Stimulated activated CD4-positive, alpha-beta T cell treated with anti-CD3 and anti-CD28 coated beads, Interleukin-12 subunit alpha, Interleukin-12 subunit beta, amount 100 ng/mL, for 4 hours (primary cell): ENCODE measurements around the gene C12orf76.
"Not testable (repeated sequence)": the region's sequence is repeated elsewhere in the genome, so short reads cannot be mapped to it uniquely, and the experiment has no call there.

Source experiments
- DNase-seq: peaks from one replicate; pipeline ENCODE4 v3.0.0-alpha.2; 2020

The C12orf76 gene

DNA sequence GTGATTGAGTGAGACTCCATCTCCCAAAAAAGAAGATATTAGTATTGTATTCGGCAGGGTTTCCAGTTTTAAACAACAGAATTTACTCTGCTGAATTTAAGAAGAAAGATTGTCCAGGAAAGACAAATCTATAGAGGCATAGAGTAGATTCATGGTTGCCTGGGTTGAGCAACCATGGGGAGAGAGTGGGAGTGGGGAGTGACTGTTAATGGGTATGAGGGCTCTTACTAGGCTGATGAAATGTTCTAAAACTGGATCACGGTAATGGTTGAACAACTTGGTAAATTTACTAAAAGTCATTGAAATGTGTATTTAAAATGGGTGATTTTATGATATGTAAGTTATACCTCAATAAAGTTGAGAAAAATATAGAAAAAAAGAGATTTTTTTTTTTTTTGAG, 13.9 kb upstream of the C12orf76 start:
- DNase-seq, result no peak

DNA sequence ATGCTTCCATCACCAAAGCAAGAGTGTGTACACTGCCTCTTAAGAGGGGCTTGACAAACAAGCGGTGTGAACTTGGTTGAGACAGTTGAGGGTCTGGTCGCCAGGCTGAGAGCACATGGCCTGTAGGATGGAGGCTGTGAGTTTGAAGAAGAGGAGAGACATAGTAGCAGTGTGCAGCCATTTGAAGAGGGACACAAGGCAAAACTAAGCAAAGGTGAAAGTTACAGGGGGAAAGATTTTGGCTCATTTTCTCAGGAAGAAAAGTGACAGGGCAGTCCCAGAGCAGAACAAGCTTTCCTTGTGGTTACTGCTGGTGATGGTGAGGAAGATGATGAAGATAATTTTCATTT, 11.3 kb upstream of the C12orf76 start:
- DNase-seq, result no peak

DNA sequence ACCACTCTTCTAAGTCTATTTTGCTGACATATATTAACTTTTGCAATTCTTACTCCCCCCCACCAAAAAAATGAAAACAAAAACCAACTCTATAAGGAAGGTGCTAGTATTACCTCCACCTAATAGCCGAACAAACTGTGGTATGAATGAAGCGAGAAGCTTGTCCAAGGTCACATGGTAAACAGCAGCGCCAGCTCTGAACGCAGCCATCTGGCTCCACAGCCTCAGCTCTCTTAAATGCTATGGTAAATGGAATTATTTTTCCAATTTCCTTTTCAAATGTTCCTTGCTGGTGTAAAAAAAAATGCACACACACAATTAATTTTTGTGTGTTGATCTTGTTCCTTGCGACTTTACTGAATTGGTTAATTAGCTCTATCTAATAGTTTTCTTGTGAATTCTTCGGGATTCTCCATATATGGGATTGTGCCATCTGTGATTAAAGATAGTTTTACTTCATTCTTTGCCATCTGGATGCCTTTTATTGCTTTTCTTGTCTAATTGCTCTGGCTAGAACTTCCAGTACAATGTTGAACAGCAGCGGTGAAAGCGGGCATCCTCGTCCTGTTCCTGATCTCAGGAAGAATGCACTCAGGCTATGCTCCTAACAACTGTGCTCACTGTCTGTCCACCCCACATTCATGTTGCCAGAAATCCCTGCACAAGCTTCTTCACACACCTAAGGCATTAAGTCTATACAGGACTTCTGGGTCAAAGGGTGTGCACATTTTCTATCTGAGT, 10.7 kb upstream of the C12orf76 start:
- DNase-seq, result no peak

DNA sequence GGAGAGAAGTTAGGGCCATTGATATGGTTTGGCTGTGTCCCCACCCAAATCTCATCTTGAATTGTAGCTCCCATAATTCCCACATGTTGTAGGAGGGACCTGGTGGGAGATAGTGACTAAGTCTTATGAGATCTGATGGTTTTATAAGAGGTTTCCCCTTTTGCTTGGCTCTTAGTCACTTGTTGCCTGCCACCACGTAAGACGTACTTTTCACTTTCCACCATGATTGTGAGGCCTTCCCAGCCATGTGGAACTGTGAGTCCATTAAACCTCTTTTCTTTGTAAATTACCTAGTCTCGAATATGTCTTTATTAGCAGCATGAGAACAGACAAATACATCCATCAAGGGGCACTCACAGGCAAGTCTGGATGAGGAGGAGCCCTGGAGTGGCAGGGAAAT, 8.3 kb upstream of the C12orf76 start:
- not testable (repeated sequence) for DNase-seq

DNA sequence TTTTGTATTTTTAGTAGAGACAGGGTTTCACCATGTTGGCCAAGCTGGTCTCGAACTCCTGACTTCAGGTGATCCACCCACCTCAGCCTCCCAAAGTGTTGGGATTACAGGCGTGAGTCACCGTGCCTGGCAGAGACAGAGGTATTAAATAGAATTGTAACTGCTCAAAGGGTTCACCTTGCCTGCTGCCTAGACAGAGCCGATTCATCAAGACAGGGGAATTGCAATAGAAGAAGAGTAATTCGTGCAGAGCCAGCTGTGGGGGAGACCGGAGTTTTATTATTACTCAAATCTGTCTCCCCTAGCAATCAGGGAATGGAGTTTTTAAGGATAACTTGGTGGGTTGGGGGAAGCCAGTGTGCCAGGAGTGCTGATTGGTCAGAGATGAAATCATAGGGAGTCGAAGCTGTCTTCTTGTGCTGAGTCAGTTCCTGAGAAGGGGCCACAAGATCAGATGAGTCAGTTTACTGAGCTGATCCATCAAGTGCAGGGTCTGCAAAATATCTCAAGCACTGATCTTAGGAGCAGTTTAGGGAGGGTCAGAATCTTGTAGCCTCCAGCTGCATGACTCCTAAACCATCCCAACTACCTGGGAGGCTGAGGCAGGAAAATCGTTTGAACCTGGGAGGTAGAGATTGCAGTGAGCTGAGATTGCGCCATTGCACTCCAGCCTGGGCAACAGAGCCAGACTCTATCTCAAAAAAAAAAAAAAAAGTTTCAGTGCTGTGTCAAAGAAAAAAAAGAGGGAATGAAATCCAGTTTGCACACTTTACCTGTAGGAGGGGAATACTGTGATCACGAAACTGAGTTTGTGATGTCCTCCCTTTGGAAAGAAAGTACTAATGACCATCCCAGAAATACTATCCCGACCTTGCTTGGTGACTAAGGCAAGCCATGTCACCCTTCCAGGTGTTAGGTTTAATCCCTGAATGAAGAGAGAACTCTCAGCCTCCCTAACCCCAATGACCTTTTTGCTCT, 7.3 kb upstream of the C12orf76 start:
- not testable (repeated sequence) for DNase-seq

DNA sequence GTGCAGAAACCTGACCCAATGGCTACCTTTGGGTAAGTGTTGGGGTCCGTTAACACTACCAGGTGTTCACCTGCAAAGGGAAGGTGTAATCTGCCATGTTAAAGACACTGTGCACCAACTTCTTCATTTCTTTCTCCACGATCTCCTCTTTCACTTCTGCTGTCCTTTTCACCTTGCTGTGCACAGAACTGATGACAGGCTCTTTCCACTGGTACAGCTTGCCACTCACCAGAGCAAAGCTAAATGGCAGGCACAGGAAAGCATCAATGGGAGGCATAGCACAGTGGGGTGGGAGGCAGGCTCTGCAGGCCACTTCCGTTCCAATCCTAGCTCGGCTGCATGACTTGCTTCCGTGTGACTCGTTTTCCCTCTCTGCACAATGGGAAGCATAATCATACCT, 2.6 kb upstream of the C12orf76 start:
- no peak for DNase-seq

DNA sequence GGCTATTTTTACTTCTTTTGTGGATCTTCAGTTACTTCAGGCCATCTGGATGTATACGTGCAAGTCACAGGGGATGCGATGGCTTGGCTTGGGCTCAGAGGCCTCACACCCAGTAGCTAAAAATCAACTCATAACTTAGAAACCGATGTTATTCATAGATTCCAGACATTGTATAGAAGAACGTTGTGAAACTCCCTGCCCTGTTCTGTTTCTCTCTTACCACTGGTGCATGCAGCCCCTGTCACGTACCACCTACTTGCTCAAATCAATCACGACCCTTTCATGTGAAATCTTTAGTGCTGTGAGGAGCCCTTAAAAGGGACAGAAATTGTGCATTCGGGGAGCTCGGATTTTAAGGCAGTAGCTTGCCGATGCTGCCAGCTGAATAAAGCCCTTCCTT, 1.3 kb upstream of the C12orf76 start:
- DNase-seq, result not testable (repeated sequence)

DNA sequence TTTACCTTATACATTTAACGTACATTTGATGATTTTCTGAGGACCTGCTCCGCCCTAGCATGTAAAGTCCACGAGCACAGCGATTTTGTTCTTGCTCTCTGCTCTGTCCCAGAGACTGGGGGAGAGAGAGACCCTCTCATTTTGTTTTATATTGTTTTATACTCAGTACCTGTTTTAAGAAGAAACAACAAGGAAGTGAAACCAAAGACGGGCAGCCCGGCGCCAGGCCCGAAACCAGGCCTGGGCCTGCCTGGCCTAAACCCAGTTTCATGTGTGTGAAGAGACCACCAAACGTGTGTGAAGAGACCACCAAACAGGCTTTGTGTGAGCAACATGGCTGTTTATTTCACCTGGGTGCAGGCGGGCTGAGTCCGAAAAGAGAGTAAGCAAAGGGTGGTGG, 712 bp upstream of the C12orf76 start:
- DNase-seq, result not testable (repeated sequence)

DNA sequence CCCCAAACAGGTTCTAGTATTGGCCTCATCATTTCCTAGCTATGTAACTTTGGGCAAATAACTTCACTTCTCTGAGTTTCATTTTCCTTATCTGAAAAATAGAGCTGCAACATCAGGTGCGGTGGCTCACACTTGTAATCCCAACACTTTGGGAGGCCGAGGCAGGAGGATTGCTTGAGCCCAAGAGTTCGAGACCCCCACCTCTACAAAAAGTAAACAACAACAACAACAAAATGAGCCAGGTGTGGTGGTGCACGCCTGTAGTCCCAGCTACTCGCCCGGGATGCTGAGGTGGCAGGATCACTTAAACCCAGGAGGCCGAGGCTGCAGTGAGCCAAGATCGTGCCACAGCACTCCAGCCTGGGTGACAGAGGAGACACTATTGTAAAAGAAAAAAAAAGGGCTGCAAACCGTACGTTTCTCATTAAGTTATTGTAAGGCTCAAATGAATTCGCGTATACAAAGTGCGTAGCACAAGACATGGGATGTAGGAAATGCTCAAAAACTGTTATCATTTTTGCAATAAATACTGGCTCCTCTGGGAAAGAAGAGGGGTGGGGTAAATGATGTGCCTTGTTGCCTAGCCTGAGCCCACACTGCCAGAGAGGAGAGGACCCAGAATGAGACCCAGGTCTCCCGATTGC, 903 bp downstream of the C12orf76 start:
- DNase-seq, result no peak

DNA sequence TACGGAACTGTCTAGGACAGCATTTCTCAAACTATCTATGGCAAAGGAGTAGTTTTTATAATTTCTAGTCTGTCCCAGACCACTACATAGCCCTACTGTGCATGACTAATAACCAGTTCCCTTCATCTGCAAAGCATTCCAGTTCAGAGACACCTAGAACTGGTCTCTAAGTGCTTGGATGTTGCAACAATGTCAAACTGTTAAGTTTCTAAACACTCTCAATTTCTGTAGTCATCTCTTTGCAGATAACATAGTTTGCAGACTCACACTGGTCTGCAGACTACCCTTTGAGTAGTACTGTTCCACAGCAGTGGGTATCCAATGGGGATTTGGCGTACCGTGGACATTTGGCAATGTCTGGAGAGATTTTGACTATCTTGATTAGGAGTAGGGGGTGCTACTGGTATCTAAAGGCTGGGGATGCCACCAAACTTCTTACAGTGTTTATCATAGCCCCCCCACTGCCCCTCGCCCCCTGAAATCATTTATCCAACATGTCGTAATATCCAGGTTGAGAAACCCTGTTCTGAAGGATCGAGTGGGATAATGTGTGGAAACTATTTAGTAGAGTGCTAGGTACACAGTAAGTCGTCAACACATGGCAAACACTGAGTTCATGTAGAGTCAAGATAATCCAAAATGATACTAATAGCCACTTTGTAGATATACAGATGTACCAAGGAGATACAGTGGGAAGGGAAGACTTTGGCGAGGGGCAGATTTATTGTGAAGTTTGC, 1.7 kb downstream of the C12orf76 start:
- DNase-seq, result no peak

DNA sequence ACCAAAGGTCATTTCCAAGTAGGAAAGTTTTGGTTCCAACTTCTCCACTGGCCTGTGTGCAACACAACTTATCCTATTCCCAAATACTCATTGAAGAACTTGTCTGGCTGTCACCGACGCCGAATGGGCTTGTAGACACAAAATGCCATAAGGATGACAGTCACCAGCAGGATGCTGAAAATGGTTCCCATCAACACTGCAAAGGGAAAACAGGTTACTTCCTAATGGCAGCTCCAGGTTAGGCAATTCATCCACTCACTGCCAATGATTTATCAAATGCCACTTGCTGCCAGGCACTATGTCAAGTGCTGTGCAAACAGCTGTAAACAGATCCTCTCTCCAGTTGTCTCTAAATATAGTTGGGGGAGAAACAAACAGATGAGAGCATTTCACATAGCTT, 6.1 kb downstream of the C12orf76 start:
- DNase-seq, result no peak

DNA sequence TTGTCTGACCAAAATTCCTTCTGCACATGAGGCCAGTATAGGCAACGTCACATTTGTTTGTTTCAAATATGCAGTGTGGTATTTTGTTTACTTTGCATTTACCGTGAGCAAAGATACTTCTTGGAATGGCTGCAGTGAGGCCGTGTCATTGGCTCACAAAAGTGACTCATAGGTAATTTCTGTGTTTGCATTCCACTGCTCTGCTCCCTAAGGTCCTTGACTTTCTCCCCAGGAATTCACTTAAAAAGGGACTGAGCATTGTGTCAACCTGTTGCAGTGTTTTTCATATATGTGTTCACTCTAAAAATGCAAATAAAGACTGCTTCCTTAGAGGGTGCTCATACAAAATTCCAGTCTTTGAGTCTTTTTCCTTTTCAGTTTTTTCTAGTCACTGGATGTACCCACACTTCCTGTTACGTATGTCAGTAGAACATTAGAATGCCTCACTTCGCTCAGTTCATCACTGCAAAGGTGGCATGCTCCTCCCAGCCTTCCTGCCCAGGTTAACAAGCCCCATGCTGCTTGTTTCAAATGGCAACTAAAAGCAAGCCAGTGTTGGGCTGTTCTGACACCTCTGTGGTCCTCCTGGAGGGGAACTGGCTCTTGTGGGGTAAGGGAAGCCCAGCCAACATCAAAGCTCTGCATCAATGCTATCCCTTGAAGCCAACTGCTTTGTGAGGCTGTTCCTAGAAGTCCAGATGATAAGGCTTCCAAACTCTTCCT, 9.1 kb downstream of the C12orf76 start:
- no peak for DNase-seq

DNA sequence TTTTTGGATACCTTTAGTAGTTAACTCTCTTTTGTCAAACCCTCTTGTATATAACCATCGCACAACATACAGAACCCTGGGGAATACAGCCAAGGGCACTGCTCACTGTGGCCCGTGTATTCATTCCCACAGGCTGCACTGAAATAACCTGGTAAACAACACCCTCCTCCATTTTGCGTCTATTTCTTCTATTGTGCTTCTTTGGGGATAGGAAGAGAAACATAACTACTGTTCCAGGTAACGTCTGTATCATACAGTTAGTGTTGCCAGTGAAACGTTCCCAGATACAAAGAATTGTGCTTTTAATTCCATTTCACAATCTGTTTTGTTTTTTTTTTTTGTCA, 9.6 kb downstream of the C12orf76 start:
- no peak for DNase-seq

DNA sequence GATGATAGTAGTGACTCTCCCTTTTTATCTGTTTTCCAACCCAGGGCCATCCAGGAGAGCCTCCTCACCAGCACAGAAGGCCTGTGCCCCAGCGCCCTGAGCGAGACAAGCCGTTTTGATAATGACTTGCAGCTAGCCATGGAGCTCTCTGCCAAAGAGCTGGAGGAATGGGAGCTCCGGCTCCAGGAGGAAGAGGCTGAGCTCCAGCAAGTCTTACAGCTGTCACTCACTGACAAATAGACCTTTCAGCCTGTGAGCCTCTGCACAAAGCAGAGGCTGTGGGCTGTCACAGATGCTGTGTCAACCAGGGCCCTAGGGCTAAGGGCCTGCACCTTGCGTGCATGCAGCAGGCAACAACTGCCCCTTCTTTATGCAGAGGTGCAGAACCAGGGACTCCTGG, 11.0 kb downstream of the C12orf76 start:
- DNase-seq, result no peak

DNA sequence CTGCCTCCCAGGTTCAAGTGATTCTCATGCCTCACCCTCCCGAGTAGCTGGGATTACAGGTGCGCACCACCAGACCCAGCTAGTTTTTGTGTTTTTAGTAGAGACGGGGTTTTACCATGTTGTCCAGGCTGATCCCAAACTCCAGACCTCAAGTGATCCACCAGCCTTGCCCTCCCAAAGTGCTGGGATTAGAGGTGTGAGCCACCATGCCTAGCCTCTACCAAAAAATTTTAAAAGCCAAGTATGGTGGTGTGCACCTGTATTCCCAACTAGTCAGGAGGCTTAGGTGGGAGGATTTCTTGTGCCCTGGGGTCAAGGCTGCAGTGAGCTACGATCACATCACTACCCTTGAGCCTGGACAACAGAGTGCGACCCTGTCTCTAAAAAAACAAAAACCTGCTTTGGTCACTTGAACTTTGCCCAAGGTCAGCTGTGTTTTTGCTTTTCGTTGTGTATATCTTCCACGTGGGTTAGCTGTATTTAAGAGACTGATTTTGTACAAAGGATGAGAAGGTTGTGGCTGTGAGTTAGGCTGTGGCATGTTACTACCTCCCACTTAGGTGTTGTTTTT, 12.7 kb downstream of the C12orf76 start:
- DNase-seq, result no peak

DNA sequence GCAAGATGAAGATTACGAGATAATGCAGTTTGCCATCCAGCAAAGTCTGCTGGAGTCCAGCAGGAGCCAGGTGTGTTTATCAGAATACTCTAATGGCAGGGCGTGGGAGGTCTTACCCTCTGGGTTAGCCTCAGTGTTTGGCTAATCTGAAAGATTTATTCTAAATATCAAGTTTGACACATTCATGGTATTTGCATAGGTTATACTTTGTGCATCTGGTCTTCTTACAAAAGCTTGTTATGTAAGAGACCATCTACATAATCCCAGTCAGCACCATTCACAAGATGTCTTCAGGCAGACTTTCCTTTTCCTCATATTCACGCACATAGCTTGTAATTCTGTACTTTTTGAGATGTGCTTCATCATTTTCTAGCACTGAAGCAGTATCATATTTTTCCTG, 14.4 kb downstream of the C12orf76 start:
- no peak for DNase-seq

DNA sequence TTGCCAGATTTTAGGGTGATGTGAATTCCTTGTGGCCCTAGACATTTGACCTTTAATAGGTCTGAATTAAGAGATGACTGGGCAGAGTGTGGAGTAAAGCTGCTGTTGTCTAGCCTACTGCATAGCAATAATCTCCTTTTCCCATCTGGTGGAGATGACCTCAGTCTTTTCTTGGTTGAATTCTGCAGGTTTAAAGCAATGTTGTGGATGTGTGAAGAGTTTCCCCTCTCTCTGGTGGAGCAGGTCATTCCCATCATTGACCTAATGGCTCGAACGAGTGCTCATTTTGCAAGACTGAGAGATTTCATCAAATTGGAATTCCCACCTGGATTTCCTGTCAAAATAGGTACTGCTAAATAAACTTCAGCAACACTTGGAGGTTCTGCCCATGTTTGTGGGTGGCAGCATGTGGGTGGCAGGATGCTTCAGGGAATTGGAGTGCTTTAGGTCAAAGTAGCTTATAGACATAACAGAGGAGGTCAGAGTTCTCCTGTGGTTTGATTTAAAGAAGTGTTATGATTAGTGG, 19.0 kb downstream of the C12orf76 start:
- DNase-seq, result no peak

DNA sequence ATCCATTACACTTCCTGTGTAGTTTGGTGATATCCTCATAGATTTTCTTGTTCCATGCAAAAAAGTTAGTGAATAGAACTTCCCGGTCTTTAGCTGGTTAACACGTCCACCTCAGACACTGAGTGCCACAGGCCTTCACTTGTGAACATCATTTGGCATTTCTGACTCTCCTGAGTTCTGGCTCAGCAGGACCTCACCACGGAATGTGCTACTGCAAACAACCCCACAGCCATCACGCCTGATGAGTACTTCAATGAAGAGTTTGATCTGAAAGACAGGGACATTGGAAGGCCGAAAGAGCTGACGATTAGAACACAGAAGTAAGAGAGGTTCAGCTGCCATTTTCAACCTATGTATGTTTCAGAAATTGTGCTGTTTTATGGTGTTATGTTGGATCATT, 20.0 kb downstream of the C12orf76 start:
- DNase-seq, result no peak

DNA sequence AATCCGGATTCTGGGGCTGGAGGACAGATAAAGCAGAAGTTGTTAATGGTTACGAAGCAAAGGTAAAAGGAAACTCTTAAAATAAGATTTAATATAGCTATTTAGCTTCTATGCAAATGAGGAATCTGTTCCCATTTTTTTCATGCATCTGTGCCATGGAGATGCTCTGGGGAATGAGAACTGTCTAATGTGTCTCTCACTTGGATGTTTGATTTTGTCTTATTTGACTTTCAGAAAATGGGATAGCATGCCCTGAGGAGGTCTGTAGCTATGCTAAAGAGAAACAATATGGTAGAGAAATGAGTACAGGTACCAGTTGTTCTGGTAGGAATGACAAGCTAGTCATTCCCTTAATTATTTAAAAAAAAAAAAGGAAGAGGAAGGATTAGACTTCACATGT, 24.3 kb downstream of the C12orf76 start:
- DNase-seq, result no peak

DNA sequence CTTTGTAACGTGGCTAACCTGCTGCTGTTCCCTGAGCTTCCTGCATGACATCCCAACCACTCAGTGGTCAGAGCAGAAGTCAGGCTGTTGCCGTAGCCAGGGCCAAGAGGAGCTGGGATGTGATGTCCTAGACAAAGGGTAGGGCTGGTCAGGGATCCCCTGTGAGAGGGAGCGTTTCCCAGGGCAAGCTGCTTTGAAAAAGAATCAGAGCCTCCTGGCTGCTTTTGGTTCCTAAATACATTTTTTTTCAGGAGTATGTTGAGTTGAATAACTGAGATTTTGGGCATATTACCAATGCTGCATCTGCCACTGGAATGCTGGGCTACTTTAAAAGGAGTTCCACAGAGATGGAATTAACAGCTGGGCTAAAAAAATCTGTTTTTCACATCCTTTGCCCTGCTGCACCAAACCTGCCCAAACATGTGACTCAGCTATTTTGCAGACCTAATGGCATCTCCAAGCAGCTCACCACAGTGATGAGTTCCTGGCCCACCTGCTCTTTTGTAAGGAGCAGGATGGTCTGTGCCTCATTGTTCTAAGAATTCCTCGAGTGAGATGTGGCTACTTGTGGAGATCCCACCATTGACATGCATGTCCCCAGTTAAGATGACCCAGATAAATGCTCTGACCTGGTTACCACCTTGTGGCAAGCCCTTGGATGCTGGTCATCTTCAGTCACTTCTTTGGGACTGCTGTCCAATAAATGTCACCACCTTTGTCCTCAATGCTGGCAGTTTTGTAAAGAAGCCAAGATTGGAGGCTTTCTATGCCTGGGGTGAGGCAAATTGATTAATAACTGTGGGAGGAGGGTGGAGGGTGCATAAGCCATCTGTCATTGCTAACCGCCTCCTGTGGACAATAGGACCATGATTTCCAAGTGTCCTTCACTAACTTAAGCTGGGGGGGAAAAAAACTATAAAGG, 25.0 kb downstream of the C12orf76 start:
- no peak for DNase-seq

DNA sequence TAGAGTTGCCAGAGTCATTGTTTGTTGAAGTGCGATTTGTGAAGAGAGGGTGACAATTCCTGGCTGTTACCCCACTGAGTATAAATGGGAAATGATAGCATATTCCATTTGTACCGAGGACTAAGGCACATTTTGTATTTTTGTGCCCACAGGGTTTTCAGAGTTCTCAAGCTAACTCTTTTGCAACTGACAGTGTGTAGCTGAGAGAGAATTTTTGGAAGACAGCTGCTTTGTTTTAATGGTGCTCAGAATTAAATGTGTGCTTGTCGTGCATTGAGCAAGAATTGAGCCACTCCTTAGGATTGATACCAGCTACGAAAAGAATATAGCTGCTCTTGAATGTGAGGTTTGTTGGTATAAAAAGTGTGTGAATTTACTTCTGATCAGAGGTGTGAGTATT, 27.4 kb downstream of the C12orf76 start:
- no peak for DNase-seq
